Ishikawa (cell line): ENCODE measurements around the gene FAM8A1.

Source experiments
- MAX ChIP-seq: IDR thresholded peaks from 2 replicates; pipeline ENCODE4 v1.6.1; 2012
- TAF1 ChIP-seq: IDR thresholded peaks from 2 replicates; pipeline ENCODE4 v1.6.1; 2012; ENCODE audit warnings: low read depth, mild to moderate bottlenecking
- TCF12 ChIP-seq: IDR thresholded peaks from 2 replicates; pipeline ENCODE4 v1.6.1; 2012; ENCODE audit warnings: low read depth
- TF ChIP-seq, protein P1 (sequence below): IDR thresholded peaks from 2 replicates; pipeline ENCODE4 v1.6.1; 2012; ENCODE audit warnings: low read depth, mild to moderate bottlenecking

GRCh38 chr6:17580518-17581048, 19.5 kb upstream of the FAM8A1 start:
- TF ChIP-seq, protein P1, sequence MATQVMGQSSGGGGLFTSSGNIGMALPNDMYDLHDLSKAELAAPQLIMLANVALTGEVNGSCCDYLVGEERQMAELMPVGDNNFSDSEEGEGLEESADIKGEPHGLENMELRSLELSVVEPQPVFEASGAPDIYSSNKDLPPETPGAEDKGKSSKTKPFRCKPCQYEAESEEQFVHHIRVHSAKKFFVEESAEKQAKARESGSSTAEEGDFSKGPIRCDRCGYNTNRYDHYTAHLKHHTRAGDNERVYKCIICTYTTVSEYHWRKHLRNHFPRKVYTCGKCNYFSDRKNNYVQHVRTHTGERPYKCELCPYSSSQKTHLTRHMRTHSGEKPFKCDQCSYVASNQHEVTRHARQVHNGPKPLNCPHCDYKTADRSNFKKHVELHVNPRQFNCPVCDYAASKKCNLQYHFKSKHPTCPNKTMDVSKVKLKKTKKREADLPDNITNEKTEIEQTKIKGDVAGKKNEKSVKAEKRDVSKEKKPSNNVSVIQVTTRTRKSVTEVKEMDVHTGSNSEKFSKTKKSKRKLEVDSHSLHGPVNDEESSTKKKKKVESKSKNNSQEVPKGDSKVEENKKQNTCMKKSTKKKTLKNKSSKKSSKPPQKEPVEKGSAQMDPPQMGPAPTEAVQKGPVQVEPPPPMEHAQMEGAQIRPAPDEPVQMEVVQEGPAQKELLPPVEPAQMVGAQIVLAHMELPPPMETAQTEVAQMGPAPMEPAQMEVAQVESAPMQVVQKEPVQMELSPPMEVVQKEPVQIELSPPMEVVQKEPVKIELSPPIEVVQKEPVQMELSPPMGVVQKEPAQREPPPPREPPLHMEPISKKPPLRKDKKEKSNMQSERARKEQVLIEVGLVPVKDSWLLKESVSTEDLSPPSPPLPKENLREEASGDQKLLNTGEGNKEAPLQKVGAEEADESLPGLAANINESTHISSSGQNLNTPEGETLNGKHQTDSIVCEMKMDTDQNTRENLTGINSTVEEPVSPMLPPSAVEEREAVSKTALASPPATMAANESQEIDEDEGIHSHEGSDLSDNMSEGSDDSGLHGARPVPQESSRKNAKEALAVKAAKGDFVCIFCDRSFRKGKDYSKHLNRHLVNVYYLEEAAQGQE = no peak
- no peak for TF ChIP-seq TCF12
- TF ChIP-seq MAX = no peak
- TF ChIP-seq TAF1 = no peak
